HG02571 (cell line): ENCODE results near the gene LRTM2.
A peak's percentile ranks its signal among the peaks of the same experiment; 100 is the strongest.

ENCODE experiments used
- ATAC-seq: cut with Tn5 transposase; IDR thresholded peaks from one replicate; pipeline ENCODE4 v1.9.1; 2021; ENCODE audit warnings: mild to moderate bottlenecking, moderate library complexity; ENCODE audit not compliant: unreplicated experiment

Gene LRTM2

DNA sequence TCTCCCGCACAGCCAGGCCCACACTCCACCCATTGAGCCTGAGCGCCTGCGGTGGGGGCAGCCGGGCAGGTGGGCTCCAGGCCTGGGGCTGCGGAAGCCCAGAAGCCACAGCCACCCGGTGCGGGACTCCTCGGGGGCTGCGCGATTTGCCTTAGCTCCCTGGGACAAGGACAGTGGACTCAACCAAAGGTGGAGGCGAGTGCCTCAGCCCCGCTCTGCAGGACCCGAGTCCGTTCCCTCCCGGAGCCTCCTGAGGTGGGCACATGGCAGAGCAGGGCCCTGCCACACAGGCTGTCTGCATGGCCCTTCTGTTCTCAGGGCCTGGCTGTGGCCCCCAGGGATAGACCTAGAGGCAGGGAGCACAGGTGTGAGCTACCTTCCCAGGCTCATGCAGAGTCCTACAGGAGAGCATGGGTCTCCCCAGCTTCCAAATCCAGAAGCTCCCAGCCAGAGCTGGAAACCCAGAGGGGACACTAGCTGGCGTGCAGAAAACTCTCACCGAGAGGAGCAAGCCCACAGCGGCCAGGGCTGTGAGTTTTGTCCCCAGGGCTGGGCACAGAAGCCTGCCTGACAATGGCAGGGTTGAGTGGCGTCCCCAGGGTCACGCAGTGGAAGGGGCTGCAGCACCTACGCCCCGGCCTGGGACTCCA lies 22.2 kb upstream of the LRTM2 start:
- no peak for ATAC-seq

DNA sequence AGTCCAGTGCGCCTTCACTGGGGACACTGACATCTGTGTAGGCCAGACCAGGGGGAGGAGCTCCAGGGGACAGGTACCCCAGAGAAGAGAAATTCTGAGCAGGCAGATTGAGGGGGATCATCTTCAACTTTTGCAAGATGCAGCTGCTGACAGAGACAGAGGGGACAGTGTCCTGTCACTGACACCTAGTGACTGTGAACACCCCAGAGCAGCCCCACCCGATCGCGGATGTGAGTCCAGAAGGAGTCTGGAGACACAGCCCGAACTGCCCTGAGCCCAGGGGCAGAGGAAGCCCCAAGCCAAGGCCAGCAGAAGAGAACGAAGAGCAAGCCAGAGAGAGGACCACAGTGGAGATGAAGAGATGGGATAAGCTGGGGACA lies 21.7 kb upstream of the LRTM2 start:
- no peak for ATAC-seq

DNA sequence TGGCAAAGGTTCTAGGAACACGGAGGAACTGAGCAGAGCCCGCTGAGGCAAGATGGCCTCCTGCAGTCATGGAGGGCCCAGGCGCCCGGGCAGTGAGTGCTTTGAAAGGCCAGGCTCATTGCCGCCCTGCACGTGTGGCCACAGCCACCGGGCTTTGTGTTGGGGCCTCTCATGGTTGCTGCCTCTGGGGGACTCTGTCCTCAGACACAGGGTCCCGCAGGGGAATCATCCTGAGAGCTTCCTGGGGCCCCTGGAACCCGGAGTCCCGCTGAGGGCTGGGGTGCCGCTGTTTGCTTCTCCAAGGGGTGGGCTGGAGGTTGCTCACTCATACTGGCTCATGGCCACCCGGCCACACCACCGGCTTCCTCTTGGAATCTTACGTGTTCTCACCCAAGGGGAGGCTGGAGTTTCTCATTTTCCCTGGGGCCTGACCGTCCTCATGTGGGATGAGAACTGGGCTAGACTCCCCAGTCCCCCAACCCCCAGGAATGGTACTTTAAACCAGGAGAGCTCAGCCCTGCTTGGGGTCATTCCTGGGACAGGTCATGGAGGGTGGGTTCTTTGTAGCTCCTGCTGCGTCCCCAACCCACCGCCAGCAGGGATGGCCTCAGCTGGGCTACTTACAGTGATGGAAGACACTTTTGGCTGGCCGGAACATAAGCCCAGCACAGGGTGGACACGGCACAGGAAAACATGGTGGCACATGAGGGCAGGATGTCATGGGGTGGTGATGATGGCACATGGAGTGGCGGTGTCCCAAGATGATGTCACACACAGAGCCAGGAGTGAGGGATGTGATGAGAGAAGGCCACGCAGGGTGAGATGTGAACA lies 21.1 kb upstream of the LRTM2 start:
- ATAC-seq: no peak

DNA sequence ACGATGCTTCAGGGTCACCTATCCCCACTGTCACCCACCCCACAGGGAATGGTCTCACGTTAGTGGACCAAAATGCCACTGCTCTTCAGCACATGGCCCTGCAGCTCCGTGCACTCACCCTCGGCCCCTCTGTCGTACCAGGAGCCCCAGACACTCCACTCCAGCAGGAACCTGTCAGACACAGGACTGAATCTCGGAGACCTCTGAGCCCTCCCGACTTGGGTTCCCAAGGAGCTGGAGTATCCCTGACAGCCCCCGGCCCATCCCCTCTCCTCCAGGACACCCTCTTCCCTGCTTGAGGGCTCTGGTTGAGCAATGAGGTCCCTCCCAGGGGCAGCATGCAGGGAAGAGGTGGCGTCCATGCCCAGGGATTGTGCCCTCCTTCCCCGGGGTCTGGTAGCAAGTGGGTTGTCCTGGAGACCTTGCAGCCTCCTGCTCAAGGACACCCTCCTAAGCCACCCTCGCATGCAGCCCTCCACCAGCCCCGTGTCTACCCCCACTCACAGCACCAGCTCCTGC lies 20.4 kb upstream of the LRTM2 start:
- no peak for ATAC-seq

DNA sequence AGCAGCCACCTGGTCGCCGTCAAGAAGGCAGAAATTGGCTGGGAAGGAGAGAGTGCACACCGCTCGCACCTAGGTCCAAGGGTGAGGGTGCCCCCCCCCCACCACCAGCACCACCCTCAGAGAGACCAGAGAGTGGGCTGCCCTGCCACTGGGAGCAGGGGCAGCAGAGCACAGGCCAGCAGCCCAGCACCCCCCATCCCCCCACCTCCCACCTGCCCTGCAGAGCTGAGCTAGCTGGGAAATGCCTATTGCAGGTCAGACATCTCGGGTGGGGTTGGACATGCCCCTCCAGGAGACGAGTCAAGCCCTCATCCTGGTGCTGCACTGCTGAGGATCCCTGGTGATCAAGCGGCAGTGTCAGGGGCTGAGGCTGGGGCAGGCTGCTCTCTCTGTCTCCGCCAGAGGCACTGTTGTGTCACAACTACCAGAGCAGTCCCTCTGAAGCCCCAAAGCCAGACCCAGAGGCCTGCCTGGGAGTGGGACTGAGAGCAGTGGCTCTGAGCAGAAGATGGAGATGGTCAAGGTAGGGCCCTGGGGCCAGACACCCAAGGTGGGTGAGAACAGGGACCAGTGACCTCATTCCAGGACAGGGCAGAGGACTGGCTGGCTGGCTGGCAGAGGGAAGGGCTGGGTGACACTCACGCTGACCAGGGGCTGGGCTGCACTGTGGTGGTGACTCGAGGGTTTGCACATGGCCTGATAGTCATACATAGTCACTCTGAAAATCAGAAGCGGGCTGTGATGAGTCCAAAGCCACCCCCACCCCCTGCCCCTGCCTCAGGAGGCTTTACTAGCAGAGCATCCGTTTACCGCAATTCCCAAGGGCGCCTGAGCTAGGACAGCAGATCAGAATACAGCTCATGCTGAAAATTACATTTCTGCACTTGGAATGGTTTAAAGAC lies 19.7 kb upstream of the LRTM2 start:
- ATAC-seq: no peak

DNA sequence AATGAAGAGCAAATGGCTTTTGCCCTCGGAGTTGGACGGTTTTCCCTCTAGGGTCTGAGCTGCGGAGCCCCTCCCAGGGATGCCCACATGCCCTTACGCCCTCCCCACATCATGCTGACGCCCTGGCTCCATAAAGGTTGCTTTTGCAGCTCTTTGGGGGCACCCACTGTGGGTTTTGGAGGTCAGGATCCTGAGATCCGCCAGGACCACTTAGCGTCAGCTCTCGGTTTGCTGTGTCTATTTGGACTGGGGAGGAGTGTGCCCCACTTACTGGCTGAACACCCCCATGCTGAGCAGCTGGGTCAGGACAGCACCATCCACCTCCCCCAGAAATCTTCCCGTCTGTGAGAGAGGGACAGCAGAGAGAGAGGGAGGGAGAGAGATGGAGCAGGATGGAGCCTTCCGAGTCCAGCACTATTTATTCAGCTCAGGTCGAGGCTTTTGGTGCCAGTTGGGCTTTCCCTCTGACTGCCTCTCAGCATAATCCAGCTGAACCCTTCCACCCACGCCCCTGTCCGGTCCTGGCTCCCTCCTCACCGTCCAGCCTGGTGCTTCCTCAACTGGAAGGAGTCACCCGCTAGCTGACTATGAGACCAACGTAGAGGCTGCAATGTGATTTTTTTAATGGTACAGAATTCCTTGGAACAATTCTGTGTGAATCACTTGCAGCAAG lies 18.9 kb upstream of the LRTM2 start:
- ATAC-seq: no peak

DNA sequence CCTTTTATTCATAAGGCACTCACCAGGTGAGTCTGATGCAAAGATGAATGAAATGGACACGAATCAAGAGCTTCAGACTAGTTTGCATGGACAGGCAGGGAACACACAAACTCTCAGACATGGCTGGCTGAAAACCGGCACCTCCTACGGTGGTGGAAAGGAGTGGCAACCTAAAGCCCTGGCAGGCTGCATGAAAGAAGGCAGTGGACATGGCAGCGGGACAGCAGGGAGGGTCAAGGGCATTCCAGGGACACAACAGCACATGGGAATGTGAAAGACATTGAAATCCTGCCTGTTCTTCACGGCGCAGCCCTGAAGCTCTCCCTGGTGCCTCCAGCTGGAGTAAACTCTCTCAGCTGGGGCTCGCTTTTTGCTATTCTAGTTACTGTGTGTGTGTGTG lies 16.6 kb upstream of the LRTM2 start:
- no peak for ATAC-seq

DNA sequence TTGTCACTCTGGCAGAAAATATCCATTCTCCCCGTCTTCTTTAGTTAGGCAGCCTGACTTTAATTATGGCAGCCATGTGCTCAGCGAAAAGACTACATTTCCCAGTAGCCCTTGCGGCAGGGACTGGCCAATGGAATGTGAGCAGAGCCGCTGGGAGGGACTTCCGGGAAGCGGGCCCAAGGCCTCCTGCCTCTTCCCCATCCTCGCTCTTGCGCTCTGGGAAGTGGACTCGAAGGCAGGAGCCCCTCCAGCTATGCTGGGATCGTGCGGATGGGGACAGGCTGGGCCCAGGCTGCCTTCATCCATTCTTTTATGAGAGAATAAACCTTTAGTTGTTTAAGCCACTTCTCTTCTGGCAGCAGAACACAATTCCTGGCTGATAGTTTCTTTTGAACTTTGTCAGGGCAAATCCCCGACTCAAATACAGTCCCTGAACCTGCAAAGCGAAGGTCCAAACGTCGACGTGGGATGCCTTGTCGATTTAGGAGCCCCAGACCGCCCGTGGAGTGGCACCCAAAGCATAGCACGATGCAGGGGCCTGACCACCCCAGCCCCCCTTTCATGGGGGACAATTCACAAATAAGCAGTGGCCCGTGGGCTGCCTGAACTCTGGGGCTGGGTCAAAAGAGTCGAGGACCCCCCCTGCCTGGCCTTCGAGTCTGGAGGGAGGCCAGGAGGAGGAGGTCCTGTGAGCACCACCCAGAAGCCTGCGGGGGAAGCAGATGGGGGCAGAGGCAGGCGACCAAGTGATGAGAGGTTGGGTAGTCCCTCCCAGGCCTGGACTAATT lies 15.6 kb upstream of the LRTM2 start:
- ATAC-seq: peak; percentile 75

DNA sequence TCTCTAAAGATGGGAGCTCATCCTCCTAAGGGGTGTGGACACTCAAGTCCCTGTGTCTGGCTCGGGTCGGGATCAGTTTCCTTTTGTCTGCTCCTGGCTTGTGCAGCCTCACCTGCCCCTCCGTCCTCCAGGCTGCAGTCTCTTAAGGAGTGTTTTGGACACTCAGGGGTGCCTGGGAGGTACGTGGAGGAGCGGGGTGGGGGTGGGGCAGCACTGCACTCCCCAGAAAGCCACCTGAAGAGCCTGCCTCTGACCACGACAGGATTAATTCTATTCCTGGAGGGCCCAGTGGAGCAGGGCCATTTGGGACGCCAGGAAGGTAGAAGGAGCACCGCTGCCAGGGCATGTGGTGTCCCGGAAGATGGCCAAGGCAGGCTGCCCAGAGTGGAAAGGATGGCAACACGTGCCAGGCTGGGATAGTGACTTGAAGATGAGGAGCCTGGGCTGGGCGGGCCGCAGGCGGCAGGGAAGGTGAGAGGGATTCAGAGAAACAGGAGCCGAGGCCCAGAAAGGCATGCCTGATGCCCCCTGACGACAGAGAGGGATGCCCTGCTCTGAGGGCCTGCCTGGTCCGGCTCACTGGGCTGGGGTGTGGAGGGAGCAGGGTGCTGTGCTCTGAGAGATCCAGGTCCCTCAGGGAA lies 14.8 kb upstream of the LRTM2 start:
- ATAC-seq: no peak

DNA sequence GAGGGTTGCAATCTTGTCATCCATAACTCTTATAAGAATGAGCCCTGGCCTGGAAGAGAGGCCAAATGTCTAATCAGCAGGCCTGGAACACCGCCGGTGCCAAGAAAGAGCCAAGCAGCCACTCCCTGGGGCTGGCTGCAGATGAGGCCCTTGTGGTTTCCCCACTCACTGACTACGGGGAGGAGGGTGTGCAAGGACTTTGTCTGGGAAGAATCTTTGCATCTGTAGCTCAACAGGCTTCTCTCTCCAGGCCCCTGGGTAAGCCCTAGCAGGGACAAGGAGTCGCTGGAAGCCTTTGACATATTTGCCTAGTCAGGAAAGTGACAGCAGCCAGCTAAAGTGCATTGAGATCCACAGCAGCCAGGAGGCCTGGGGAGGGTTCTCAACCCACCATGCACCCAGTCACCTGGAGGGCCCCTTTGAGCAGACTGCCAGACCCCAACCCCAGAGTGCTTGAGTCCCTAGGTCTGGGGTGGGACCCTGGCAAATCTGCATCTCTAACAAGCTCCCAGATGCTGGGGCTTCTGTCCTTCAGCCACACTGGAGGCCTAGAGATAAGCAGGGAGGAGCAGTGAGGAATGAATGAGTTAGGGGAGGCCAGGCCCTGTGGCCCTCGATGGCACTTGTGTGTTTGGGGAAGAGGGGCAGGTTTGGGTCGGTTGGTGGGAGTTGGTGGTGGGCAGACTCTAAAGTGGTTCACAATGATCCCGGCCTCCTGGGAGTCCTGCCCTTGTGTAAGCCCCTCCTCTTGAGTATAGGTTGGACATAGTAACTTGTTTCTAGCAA lies 13.9 kb upstream of the LRTM2 start:
- ATAC-seq: no peak

DNA sequence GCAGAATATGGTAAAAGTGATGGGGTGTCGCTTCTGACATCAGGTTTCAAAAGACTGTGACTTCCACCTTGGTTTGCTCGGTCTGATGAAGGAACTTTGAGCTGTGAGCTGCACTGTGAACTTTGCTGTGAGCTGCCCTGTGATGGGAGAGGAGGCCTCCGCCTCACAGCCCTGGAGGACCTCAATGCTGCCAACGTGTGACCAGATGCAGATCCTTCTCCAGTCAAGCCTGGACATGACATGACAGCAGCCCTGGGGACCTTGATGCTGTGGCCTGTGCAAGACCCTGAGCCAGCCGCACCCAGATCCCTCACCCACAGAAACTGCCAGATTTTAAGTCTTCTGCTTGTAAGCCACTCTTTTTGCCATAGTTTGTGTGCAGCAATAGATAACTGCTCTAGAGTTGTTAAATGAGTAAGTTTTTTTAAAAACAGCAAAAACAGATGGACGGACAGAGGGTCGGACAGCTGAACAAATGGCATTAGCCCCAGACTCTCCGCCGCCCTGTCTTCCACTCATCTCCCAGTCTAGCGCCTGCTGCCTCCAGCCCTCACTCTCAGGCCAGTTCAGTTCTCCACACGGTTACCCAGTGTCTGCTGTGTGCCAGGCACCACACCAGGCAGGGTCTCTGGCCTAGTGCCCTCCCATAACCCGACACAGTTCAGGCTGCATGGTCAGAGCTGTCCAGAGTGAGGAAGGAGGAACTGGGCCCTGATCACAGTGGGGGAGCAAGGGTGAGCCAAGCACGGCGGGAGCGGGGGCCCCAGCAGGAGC lies 13.1 kb upstream of the LRTM2 start:
- ATAC-seq: no peak

DNA sequence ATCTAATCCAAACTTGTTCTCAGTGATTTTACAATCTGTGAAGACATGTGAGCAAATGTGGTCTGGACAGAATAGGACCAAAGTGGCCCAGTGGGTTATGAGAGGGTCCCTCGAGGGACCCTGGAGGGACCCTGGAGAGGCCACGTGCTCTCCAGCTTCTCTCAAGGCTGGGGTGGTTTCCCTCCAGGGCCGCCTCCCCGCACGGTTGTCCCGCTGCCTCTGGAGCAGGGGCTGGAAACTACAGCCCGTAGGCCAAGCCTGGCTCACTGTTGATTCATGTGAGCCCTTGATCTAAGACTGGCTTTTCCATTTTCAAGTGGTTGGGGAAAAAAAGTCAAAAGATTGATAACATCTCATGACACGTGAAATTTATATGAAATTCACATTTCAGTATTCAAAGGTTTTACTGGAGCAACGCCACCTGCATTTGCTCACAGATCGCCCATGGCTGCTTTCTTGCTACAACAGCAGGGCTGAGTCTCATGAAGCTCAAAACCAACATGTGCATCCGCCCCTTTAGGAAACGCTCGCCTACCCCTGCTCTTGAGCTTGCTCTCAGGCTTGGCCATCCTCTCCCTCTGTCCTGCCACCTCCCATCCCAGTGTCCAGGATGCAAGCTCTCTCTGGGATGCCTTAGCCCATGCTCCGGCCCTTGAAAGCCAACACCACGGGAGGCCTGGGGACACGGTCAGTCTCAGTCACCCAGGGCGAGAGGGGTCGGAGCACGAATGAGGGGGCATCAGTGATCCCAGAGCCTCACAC lies 12.1 kb upstream of the LRTM2 start:
- no peak for ATAC-seq

DNA sequence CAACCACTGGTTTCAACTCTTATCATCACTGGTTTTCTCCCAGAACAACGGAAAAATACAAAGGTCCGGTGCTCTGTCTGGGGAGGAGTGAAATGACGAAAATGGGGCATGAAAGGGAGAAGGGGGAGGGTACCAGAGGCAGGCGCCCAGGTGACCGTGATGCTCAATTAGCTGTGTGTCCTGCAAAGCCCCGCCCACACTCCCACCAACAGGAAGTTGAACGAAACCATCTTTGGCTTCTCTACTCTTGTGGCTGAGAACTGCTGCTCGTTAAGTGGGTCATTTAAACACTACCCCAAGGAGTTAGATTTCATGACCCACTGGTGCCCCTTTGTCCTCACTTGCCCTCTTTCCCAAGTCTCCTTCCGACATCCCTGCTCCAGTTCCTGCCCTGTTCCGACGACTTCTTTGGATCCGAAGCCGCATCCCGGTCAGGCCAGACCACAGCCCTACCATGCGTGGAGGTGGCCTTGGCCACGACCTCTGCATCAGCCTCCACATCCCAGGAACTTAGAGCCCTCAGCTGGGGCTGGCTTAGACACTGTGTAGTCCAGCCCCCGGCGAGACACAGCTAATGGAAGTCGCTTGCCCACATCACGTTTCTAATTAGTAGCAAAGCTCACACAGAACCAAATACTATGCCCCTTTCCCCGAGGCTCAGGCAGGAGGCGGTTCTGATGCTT lies 11.4 kb upstream of the LRTM2 start:
- ATAC-seq: no peak

DNA sequence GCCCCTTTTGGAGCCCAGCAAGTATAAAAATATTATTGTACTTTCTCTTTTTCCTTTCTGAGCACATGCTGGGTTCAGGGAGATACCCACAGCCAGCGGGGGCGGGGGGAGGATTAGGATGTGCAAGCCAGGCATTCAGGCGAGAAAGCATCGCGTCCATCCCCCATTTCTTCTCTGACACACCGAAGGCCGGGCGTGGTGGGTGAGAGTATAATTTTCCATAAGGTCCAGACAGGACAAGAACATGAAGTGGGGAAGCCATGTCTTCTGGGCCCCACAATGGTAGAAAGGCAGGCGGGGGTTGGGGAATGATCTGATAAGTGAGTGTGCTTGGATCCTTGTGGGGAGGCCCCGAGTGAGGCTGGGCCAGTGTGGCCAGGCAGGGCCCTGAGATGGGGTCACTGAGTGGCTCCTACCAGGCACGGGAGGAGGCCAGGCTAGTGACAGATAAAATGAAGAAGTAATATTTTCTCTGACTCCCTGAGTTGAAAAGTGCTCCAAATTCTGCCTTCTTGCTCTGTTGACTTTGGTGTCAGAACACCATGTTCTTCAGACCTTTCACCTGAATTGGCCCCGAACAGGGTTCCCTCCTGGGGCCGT lies 10.7 kb upstream of the LRTM2 start:
- no peak for ATAC-seq

DNA sequence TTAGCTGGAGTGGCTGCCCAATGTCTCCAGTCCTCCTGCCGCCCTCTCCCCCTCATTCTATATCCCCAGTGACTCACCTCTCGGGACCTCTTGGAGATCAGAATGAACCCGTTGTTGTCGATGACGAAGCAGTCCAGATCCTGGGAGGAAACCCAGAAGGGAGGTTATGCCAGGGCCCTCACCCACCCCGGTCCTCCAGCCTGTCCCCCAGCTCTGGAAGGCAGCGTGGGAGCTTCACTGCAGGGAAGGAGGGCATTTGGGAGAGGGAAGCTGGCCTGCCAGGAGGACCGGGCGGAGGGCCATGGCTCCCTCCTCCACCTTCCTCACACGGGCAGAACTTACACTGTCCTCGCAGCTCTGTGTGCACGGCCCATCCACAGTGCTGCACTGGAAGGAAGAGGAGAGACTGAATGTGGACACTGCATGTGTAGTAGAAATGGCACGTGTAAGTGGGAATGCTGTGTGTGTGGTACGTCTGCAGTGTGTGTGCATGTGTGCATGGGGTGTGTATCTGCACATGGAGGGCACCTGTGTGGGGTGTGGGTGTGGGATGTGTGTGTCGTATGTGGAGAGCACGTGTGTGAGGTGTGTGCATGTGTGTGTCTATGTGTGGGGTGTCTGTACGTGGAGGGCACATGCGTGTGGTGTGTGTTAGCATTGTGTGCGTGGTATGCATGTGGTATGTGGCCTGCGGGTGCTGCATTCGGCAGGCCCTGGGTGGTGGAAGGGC lies 10.0 kb upstream of the LRTM2 start:
- ATAC-seq: no peak

DNA sequence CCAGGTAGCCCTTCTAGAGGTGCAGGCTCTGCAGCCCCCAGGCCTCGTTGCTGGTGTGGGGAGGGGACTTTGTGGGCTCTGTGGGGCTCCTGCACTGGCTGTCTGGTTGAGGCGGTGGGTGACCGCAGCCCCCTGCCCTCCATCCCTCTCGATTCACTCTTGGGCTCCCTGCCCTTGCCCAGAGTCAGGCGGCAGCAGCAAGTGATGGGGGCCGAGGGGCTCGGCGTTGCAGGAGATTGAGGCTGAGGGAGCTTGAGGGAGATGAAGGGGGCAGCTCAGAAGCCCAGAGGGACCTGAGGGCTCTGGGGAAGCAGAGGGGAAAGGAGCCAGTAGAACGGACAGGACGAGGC lies 9.5 kb upstream of the LRTM2 start:
- ATAC-seq: no peak
